Caco-2 (cell line): ENCODE data around the gene HS1BP3. TPM values are rescaled to one million over a fixed set of nuclear protein-coding genes. Genes with fewer than 3 reads are reported as not detected.

ENCODE experiments used
- BruUV-seq: library from RNA; stranded (reverse); fragments of 400-500 nt; replicated peaks from 2 replicates; lab custom pipeline; 2021; lab: Mats Ljungman, UMichigan
- CTCF ChIA-PET: fragments of 300-600 bp; sonication (Branson Sonifier 250); formaldehyde crosslinking; loops from one replicate; lab custom pipeline; 2022; ENCODE audit warnings: antibody characterized with exemption; lab: Charles Lee
- POLR2A ChIA-PET: fragments of 300-600 bp; sonication (Branson Sonifier 250); formaldehyde crosslinking; loops from one replicate; lab custom pipeline; 2022; ENCODE audit warnings: antibody characterized with exemption; lab: Charles Lee
- DNase-seq, 2 experiments: peaks; one replicate each; pipeline versions ENCODE4 v3.0.0 to v3.0.0-alpha.2; 2020 to 2022
- H3K27me3 ChIP-seq: replicated peaks from 2 replicates; pipeline ENCODE4 v1.6.0; 2011; ENCODE audit warnings: low read length; ENCODE audit not compliant: control insufficient read depth, insufficient read depth
- H3K36me3 ChIP-seq: 2 replicates; pipeline ENCODE4 v1.5.1; 2011; ENCODE audit warnings: low read length; ENCODE audit not compliant: control insufficient read depth, insufficient read depth
- H3K4me1 ChIP-seq: fragments of 250-450 bp; sonication (Bioruptor Pico); 2 replicates; pipeline ENCODE4 v1.5.1; 2020; ENCODE audit warnings: mild to moderate bottlenecking
- H3K4me3 ChIP-seq: 2 replicates; pipeline ENCODE4 v1.5.1; 2011; ENCODE audit warnings: low read depth, mild to moderate bottlenecking, control low read depth, low read length
- H3K9me3 ChIP-seq: fragments of 250-450 bp; sonication (Bioruptor Pico); 2 replicates; pipeline ENCODE4 v1.5.1; 2020; ENCODE audit warnings: mild to moderate bottlenecking, moderate library complexity
- H3K27ac Mint-ChIP-seq: one replicate; pipeline ENCODE4 v1.8.0; 2022; ENCODE audit warnings: mixed read lengths; ENCODE audit not compliant: unreplicated experiment
- H3K27me3 Mint-ChIP-seq: one replicate; pipeline ENCODE4 v1.8.0; 2022; ENCODE audit warnings: mixed read lengths; ENCODE audit not compliant: insufficient read depth, unreplicated experiment
- H3K36me3 Mint-ChIP-seq: one replicate; pipeline ENCODE4 v1.8.0; 2022; ENCODE audit warnings: mild to moderate bottlenecking, mixed read lengths; ENCODE audit not compliant: insufficient read depth, unreplicated experiment
- H3K4me1 Mint-ChIP-seq: one replicate; pipeline ENCODE4 v1.8.0; 2022; ENCODE audit warnings: low read depth, mixed read lengths; ENCODE audit not compliant: unreplicated experiment
- H3K4me3 Mint-ChIP-seq: one replicate; pipeline ENCODE4 v1.8.0; 2022; ENCODE audit warnings: mild to moderate bottlenecking, moderate library complexity, mixed read lengths; ENCODE audit not compliant: unreplicated experiment
- H3K9me3 Mint-ChIP-seq: one replicate; pipeline ENCODE4 v1.8.0; 2022; ENCODE audit warnings: mixed read lengths; ENCODE audit not compliant: unreplicated experiment
- CTCF ChIP-seq, 2 experiments: fragments of 200-600 bp in 1 of 2; IDR thresholded peaks; 1 replicate in 1 of 2; 2 replicates in 1 of 2; pipeline versions ENCODE4 v1.5.1 to v1.8.0; 2011 to 2022; ENCODE audit warnings: antibody characterized with exemption in 1 of 2, control low read depth in 1 of 2, inconsistent platforms in 1 of 2, low read depth in 1 of 2, low read length in 1 of 2, mild to moderate bottlenecking in 1 of 2, moderate library complexity in 1 of 2; ENCODE audit not compliant: insufficient read depth in 1 of 2, severe bottlenecking in 1 of 2, unreplicated experiment in 1 of 2
- intact Hi-C: fragments of 100-400 bp; cut with micrococcal nuclease; formaldehyde crosslinking; loops from one replicate; pipeline ENCODE4 v1.10.0; 2022; ENCODE audit not compliant: unreplicated experiment
- total RNA-seq: library from RNA; stranded (reverse); gene quantifications from 2 replicates; pipeline ENCODE4 v1.2.3, GENCODE V29; 2022

HS1BP3 gene
- total RNA-seq, 1 experiment from 2014 or later = 31.1 TPM

DNA sequence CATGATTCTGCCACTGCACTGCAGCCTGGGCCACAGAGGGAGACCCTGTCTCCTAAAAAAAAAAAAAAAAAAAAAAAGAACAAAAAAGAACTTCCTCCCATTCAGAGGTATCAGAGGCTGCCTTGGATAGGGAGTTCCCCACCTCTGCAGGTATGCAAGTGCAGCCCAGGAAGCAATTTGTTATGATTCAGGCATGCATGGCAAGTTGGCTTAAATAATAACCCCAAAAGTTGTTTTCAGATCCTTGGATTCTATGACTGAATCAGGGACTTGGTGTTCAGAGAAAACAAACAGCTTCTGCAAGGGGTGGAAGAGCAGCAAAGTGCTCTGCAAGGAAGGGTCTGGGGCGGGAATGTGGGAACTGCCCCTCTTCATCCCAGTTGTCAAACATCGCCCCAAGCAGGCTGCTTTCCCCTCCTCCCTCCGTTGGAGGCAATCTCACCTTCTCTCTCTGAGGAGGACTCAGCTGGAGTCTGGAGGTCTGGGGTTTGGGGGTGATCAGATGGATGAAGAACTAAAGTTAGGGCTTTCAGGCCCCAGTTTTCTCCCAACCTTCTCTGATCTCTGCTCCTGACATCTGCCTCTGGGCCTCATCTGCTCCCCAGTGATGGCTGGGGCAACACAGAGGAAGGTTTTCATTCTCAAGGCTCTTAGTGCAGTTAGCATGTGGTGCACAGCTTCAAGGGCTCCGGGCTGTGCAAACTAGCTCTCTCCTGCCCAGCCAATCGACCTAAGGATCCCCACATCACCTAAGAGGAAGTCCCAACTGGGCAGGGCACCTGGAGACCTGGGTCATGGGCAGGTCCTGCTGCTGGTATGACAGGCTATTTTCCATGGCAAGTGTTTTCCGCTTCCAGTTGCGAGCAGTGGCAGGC, 12.5 kb upstream of the HS1BP3 start:
- Mint-ChIP-seq H3K4me1 (no peaks in the 10 kb centered on the region), H3K27ac (no peak overlapping the region), H3K9me3 (no peaks in the 10 kb centered on the region), H3K4me3 (no peak overlapping the region), H3K27me3 (peaks cover 4% of the 10 kb centered on the region), H3K36me3 (no peaks in the 10 kb centered on the region)
- H3K4me3 ChIP-seq = no peak overlapping the region
- H3K36me3 ChIP-seq = no peaks in the 10 kb centered on the region
- ChIA-PET POLR2A (no interaction called here), CTCF (interaction anchor here (0.7 to 2.8 kb wide), 2 partner anchors 13 to 181 kb away, joined by 3 to 30 read pairs; no protein-coding TSS in a partner anchor)
- H3K27me3 ChIP-seq = no peaks in the 10 kb centered on the region; the same call in 1 of the 2 replicates
- BruUV-seq = no TSS peak
- H3K9me3 ChIP-seq = no peaks in the 10 kb centered on the region
- no peak for TF ChIP-seq CTCF (IDR thresholded peaks at IDR 0.05; ENCODE audit: insufficient read depth in 1 of 2, low read depth in 1 of 2, low read length in 1 of 2, severe bottlenecking in 1 of 2, unreplicated experiment in 1 of 2)
- peak in 1 of 2 experiments; percentile 35 for DNase-seq
- peaks cover 15% of the 10 kb centered on the region; the same call in 1 of the 2 replicates for H3K4me1 ChIP-seq
- intact Hi-C loops = no loop called here

GRCh38 chr2:20662308-20662937, 11.5 kb upstream of the HS1BP3 start:
- no peak overlapping the region for H3K27ac Mint-ChIP-seq
- TF ChIP-seq CTCF (IDR thresholded peaks at IDR 0.05; ENCODE audit: insufficient read depth in 1 of 2, low read depth in 1 of 2, low read length in 1 of 2, severe bottlenecking in 1 of 2, unreplicated experiment in 1 of 2) = no peak
- no peak overlapping the region for H3K4me3 Mint-ChIP-seq
- no peaks in the 10 kb centered on the region for H3K4me1 Mint-ChIP-seq
- no peaks in the 10 kb centered on the region for H3K9me3 Mint-ChIP-seq
- Histone ChIP-seq H3K27me3 (no peaks in the 10 kb centered on the region), H3K4me1 (peaks cover 10% of the 10 kb centered on the region; the same call in 1 of the 2 replicates), H3K36me3 (no peaks in the 10 kb centered on the region), H3K4me3 (no peak overlapping the region), H3K9me3 (no peaks in the 10 kb centered on the region)
- intact Hi-C loops = no loop called here
- DNase-seq = peak in 1 of 2 experiments; percentile 14
- H3K27me3 Mint-ChIP-seq = peaks cover 4% of the 10 kb centered on the region
- CTCF ChIA-PET = interaction anchor here (0.8 to 3.1 kb wide), 10 partner anchors 11 to 503 kb away, joined by 3 to 281 read pairs (median 14); partner anchors contain the start of genes HS1BP3 and RHOB
- POLR2A ChIA-PET = interaction anchor here (1.4 to 2.2 kb wide), 2 partner anchors 13 to 216 kb away, joined by 9 to 13 read pairs; partner anchors contain the start of gene RHOB
- BruUV-seq = no TSS peak
- no peaks in the 10 kb centered on the region for H3K36me3 Mint-ChIP-seq
